ENCODE data around the gene SRXN1. TPM values are rescaled to one million over a fixed set of nuclear protein-coding genes. Genes with fewer than 3 reads are reported as not detected.

SRXN1 gene
- total and polyA plus RNA-seq, 2 donors (not counting 3 experiments of a cell fraction or from before 2014, with no cell fraction given) = 19.3 to 24.9 TPM

DNA sequence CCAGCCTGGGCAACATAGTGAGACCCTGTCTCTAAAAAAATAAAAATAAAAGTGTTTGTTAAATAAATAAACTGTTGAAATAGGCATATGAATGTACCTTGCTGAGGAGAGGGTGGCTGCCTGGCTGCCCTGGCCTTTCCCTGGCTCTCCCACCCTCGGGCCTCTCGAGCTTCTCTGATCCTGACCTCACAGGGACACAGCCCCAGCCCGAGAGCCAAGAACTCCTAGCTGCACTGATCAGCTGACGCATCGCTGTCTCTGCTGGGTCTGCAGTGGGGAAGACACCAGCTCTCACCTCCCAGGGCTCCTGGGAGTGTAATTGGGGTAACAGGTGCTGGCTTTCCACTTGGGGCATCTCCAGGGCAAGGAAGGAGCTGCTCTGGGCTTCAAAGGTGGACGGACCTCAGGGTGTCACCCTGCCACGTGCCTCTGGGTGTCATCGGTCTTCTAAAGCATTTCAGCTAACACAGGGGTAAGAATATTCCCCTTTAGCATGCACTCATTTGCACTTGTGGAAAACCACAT is 49.8 kb downstream of the SRXN1 start:
- Histone ChIP-seq H3K9ac (replicated peaks; ENCODE audit: extremely low read depth, insufficient read depth, low read length) (no peak overlapping the region), H2AFZ (ENCODE audit: low read depth, low read length) (no peak overlapping the region), H3K27me3 (ENCODE audit: control insufficient read depth in 2 of 2, insufficient read depth in 2 of 2, low read length in 2 of 2) (peaks cover under 1 to 6% of the 10 kb centered on the region in 2 experiments), H3K4me2 (ENCODE audit: insufficient read depth, low read length) (no peak overlapping the region), H3K9me1 (replicated peaks; ENCODE audit: control insufficient read depth, extremely low read depth, insufficient read depth, low read length) (no peaks in the 10 kb centered on the region), H4K20me1 (replicated peaks; ENCODE audit: control insufficient read depth, extremely low read depth, insufficient read depth, low read length) (no peaks in the 10 kb centered on the region), H3K27ac (ENCODE audit: insufficient read depth, low read depth, low read length) (no peak overlapping the region), H3K4me3 (replicated peaks in 1 of 3; ENCODE audit: insufficient read depth in 1 of 3, low read depth in 1 of 3, low read length in 3 of 3) (no peak overlapping the region), H3K4me1 (ENCODE audit: control insufficient read depth, extremely low read depth, insufficient read depth, low read length) (no peaks in the 10 kb centered on the region), H3K9me3 (replicated peaks; ENCODE audit: control insufficient read depth, insufficient read depth, low read length) (no peaks in the 10 kb centered on the region), H3K36me3 (ENCODE audit: control insufficient read depth in 2 of 2, extremely low read depth in 1 of 2, insufficient read depth in 2 of 2, low read length in 2 of 2) (no peaks in the 10 kb centered on the region), H3K79me2 (ENCODE audit: control insufficient read depth, insufficient read depth, low read length) (no peaks in the 10 kb centered on the region)
- CTCF ChIA-PET = interaction anchor here (1.5 to 4.1 kb wide), 3 partner anchors 25 to 64 kb away, joined by 3 to 18 read pairs (median 16); no protein-coding TSS in a partner anchor
- no peak for TF ChIP-seq FOS (IDR thresholded peaks at IDR 0.05; ENCODE audit: borderline replicate concordance, insufficient read depth, low read length)
- TF ChIP-seq, protein P1, sequence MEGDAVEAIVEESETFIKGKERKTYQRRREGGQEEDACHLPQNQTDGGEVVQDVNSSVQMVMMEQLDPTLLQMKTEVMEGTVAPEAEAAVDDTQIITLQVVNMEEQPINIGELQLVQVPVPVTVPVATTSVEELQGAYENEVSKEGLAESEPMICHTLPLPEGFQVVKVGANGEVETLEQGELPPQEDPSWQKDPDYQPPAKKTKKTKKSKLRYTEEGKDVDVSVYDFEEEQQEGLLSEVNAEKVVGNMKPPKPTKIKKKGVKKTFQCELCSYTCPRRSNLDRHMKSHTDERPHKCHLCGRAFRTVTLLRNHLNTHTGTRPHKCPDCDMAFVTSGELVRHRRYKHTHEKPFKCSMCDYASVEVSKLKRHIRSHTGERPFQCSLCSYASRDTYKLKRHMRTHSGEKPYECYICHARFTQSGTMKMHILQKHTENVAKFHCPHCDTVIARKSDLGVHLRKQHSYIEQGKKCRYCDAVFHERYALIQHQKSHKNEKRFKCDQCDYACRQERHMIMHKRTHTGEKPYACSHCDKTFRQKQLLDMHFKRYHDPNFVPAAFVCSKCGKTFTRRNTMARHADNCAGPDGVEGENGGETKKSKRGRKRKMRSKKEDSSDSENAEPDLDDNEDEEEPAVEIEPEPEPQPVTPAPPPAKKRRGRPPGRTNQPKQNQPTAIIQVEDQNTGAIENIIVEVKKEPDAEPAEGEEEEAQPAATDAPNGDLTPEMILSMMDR (IDR thresholded peaks at IDR 0.05; ENCODE audit: extremely low read depth in 1 of 2, insufficient read depth in 1 of 2, low read depth in 1 of 2, low read length in 2 of 2) = no peak
- TF ChIP-seq GATA2 (IDR thresholded peaks at IDR 0.05; ENCODE audit: insufficient read depth, insufficient read length, low read depth, low read length) = no peak
- no peak for TF ChIP-seq EZH2 (IDR thresholded peaks at IDR 0.05; ENCODE audit: borderline replicate concordance, low read depth, low read length, severe bottlenecking)
- no peak for TF ChIP-seq JUN (IDR thresholded peaks at IDR 0.05; ENCODE audit: borderline replicate concordance, insufficient read depth, insufficient read length, low read depth)
- no peak for TF ChIP-seq MYC (IDR thresholded peaks at IDR 0.05; ENCODE audit: low read depth, low read length)
- TF ChIP-seq POLR2AphosphoS5 (IDR thresholded peaks at IDR 0.05; ENCODE audit: insufficient read depth, low read depth, low read length) = no peak
- TF ChIP-seq, protein P2, sequence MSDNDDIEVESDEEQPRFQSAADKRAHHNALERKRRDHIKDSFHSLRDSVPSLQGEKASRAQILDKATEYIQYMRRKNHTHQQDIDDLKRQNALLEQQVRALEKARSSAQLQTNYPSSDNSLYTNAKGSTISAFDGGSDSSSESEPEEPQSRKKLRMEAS (IDR thresholded peaks at IDR 0.05; ENCODE audit: insufficient read depth, insufficient read length) = no peak
- TF ChIP-seq POLR2A (IDR thresholded peaks at IDR 0.05; ENCODE audit: low read depth, low read length) = no peak
- POLR2A ChIA-PET = no interaction called here
- FAIRE-seq (no peak), DNase-seq (ENCODE audit: low read depth, low spot score) (no peak)
- intact Hi-C loops (cut with micrococcal nuclease) = no loop called here
- no TSS peak for BruUV-seq (replicated peaks)
- dilution Hi-C loops (cut with MboI; ENCODE audit: extremely low pct_ligation_motif_present, low sequenced_read_pairs) = no loop called here
